RWPE2 (cell line): ENCODE data around the gene SMARCD3.

ENCODE experiments used
- ATAC-seq: fragments of 200-7000 bp; cut with Tn5 transposase; 3 replicates; pipeline ENCODE4 v1.9.1; 2021; ENCODE audit warnings: low read depth
- DNase-seq: peaks from one replicate; pipeline ENCODE4 v3.0.0-alpha.2; 2020; ENCODE audit warnings: low spot score
- H3K27ac ChIP-seq: fragments of 450-650 bp; 2 replicates; pipeline ENCODE4 v1.5.1; 2017; ENCODE audit warnings: mild to moderate bottlenecking; ENCODE audit not compliant: poor library complexity, severe bottlenecking
- H3K27me3 ChIP-seq: fragments of 250-450 bp; sonication (Bioruptor Pico); 2 replicates; pipeline ENCODE4 v1.5.1; 2021; ENCODE audit warnings: mild to moderate bottlenecking, moderate library complexity; ENCODE audit not compliant: insufficient read depth, poor library complexity, severe bottlenecking
- H3K36me3 ChIP-seq: fragments of 250-450 bp; sonication (Bioruptor Pico); 2 replicates; pipeline ENCODE4 v1.5.1; 2020; ENCODE audit warnings: low read depth, mild to moderate bottlenecking, moderate library complexity
- H3K4me1 ChIP-seq: fragments of 250-450 bp; sonication (Bioruptor Pico); 2 replicates; pipeline ENCODE4 v1.5.1; 2021; ENCODE audit warnings: mild to moderate bottlenecking, moderate library complexity; ENCODE audit not compliant: insufficient read depth, poor library complexity, severe bottlenecking
- H3K4me3 ChIP-seq: fragments of 250-450 bp; sonication (Bioruptor Pico); 2 replicates; pipeline ENCODE4 v1.5.1; 2021; ENCODE audit warnings: mild to moderate bottlenecking, moderate library complexity; ENCODE audit not compliant: severe bottlenecking
- H3K9me3 ChIP-seq: fragments of 250-450 bp; sonication (Bioruptor Pico); 2 replicates; pipeline ENCODE4 v1.5.1; 2021; ENCODE audit warnings: mild to moderate bottlenecking, moderate library complexity; ENCODE audit not compliant: severe bottlenecking
- CTCF ChIP-seq: fragments of 450-650 bp; IDR thresholded peaks from one replicate; pipeline ENCODE4 v1.5.1; 2017; ENCODE audit warnings: mild to moderate bottlenecking, moderate library complexity; ENCODE audit not compliant: poor library complexity, severe bottlenecking

The SMARCD3 gene

DNA sequence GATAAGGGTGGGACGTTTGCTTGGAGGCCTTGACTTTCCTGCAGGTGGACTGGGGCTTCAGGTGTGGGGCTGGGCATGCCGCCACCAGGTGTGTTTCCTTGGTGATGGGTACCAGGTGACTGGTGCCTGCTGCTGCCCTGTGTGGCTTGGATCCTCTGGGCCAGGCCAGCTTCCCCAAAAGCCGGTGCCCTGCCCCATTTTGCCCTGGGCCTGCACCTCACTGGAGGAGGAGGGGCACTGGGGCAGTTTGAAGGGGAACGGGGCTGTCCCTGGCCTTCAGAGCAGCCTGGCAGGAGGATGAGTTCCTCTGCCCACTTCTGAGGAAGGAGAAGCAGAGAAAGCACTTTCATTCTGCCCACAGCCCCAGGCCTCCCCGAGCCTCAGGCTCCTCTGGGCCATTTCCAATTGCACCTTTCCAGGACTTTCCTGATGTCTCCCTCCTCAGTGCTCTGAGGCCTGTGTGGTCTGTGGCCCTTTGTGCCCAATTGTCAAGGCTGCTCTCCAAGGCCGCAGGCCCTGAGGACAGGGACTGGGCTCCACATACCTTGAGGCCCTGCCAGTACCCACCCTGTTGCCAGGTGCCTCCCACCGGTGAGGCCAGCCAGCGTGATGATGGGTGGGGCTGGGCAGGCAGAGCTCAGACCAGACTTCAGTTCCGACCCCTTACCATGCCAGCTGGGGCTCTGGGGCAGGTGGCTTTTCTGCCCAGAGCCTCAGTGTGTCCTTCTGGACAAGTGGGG lies 25.3 kb upstream of the SMARCD3 start:
- DNase-seq (no peak), ATAC-seq (no peak)
- Histone ChIP-seq H3K4me3 (no peak overlapping the region), H3K27me3 (no peaks in the 10 kb centered on the region), H3K9me3 (no peaks in the 10 kb centered on the region), H3K4me1 (no peaks in the 10 kb centered on the region), H3K36me3 (no peaks in the 10 kb centered on the region), H3K27ac (no peak overlapping the region)
- no peak for TF ChIP-seq CTCF

- no peak for DNase-seq
- TF ChIP-seq CTCF: no peak
- Histone ChIP-seq H3K27ac (no peak overlapping the region), H3K36me3 (no peaks in the 10 kb centered on the region), H3K4me1 (no peaks in the 10 kb centered on the region), H3K9me3 (no peaks in the 10 kb centered on the region), H3K27me3 (no peaks in the 10 kb centered on the region), H3K4me3 (no peak overlapping the region)
- no peak for ATAC-seq
Measured at GRCh38 chr7:151272877-151273276, 24.4 kb upstream of the SMARCD3 start.

DNA sequence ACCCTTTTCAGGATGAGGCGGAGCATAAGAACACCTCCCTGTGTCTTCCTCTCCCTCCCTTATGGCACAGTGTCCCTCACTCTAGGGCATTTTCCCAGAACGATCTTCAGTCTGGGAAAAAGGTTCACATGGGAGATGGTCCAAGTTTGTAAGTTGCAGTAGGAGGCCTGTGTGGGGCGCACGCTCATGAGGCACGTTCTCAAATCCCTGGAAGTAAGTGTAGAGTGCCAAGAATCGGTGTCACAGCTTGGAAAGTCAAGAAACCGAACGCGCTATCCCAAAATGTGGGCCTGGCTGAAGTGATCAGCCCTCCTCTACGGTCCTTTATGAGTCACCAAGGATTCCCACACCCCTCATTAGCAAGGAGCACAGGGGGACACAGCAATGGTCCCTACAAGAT lies 23.9 kb upstream of the SMARCD3 start:
- Histone ChIP-seq H3K4me1 (no peaks in the 10 kb centered on the region), H3K36me3 (no peaks in the 10 kb centered on the region), H3K9me3 (no peaks in the 10 kb centered on the region), H3K27ac (no peak overlapping the region), H3K4me3 (no peak overlapping the region), H3K27me3 (no peaks in the 10 kb centered on the region)
- ATAC-seq (no peak), DNase-seq (no peak)
- no peak for TF ChIP-seq CTCF

- no peaks in the 10 kb centered on the region for H3K9me3 ChIP-seq
- H3K27me3 ChIP-seq: no peaks in the 10 kb centered on the region
- no peak overlapping the region for H3K4me3 ChIP-seq
- H3K4me1 ChIP-seq: no peaks in the 10 kb centered on the region
- no peak for DNase-seq
- H3K27ac ChIP-seq: no peak overlapping the region
- no peak for ATAC-seq
- TF ChIP-seq CTCF: no peak
- H3K36me3 ChIP-seq: no peaks in the 10 kb centered on the region
Measured at GRCh38 chr7:151271699-151272355, 23.3 kb upstream of the SMARCD3 start.

DNA sequence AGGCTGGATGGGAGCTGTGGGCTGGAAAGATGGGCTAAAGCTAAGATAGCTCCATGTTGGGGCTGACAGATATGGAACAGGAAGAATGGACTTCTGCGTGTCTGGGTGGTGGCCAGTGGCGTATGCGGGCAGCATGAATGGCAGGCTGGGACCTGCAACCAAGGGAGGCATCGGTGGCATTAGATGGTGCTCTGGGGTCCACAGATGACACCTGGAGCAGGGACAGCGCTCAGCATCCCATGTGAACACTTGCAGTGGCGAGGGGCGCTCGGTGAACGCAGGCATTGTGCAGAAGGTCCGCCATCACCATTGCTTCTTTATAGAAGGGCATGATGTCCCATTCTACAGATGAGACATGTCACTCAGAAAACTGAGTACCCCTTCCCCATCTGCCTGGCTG lies 21.0 kb upstream of the SMARCD3 start:
- Histone ChIP-seq H3K4me1 (no peaks in the 10 kb centered on the region), H3K4me3 (no peak overlapping the region), H3K36me3 (no peaks in the 10 kb centered on the region), H3K9me3 (no peaks in the 10 kb centered on the region), H3K27ac (no peak overlapping the region), H3K27me3 (no peaks in the 10 kb centered on the region)
- DNase-seq (no peak), ATAC-seq (no peak)
- TF ChIP-seq CTCF: no peak
